GM21825 (cell line): ENCODE results near the gene SPDYE6.
A peak's percentile ranks its signal among the peaks of the same experiment; 100 is the strongest.
"Not testable (repeated sequence)": the region's sequence is repeated elsewhere in the genome, so short reads cannot be mapped to it uniquely, and the experiment has no call there.

Experiments used
- ATAC-seq: cut with Tn5 transposase; IDR thresholded peaks from one replicate; pipeline ENCODE4 v1.9.1; 2021; ENCODE audit warnings: mild to moderate bottlenecking, moderate library complexity; ENCODE audit not compliant: unreplicated experiment

SPDYE6 gene

DNA sequence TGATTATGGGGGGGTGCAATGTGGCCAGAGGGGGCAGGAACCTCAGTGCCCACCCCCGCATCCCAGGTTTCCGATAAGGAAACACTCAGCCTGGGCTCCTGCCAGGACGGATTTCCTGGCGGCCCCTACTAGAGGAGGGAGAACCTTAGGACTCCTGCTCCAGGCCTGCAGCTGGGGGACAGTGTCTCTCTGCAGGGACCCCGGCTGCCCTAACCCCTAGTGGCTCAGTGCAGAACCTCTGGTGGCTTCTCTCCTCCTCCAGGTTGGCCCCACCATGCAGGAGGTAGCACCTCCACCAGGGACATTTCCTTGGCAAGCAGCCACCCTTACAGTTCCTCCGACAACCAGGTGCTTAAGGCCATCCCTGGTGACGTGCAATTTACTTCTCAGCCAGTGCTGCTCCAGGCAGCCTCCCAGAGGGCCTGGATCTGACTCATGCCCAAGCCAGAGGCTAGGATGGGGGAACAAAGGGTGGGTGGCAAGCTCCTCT lies 37.7 kb downstream of the SPDYE6 start:
- ATAC-seq, result no peak

DNA sequence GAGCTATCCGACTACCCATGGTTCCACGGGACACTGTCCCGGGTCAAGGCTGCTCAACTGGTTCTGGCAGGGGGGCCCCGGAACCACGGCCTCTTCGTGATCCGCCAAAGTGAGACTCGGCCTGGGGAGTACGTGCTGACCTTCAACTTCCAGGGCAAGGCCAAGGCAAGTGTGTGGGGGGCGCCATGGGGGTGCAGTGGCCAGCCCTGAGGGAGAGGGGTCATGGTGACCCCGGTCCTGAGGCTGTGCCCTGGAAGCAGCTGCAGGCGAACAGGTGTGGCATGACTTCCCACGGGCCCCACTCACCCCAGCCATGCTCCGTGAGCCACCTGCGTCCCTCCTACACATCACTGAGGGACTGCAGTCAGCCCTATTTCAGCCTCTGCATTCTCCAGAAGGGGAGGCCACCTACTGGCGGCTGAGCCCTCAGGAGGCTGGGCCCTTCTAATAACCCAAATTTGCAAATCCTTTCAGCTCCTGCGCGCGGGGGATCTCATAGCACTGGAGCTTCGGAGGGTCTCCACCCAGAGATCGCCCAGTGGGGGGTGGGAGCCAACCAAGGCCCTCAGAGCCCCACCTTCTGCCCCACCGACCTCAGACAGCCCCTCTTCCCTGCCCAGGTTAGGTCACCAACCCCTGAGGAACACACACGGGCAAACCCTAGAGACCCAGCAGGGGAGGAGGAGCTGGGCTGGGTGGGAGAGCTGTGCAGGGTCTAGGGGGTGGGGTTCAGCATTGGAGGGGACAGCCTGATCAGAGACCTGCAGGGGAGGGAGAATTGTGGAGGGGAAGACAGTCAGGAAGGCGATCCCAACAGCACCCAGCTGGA lies 38.8 kb downstream of the SPDYE6 start:
- ATAC-seq, result no peak

GRCh38 chr7:102313997-102314780 lies 42.1 kb downstream of the SPDYE6 start:
- ATAC-seq, result no peak

- ATAC-seq, result no peak
Measured at GRCh38 chr7:102312317-102312716, 43.9 kb downstream of the SPDYE6 start.

DNA sequence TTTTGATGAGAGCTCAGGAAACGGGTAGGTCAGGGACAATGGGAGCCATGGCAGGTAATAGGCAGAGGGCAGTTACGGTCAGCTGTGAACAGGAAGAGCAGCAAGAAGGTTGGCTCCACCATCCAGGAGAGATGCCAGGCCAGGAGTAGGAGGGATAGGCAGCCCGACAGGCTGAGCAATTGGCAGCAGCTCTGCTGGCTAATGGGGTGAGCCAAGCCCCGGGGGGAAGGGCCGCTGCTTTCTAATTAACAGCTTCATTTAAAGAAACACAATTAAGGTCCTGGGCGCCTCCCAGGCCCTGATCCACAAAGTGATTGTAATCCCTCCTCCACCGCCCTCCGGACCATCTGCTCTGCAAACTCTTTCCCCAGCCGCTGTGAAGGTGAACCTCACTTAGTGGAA lies 45.8 kb downstream of the SPDYE6 start:
- ATAC-seq, result no peak

- ATAC-seq, result peak; percentile 73
Measured at GRCh38 chr7:102306916-102307677, 49.1 kb downstream of the SPDYE6 start.

GRCh38 chr7:102305414-102306268 lies 50.6 kb downstream of the SPDYE6 start:
- ATAC-seq, result peak; percentile 35

DNA sequence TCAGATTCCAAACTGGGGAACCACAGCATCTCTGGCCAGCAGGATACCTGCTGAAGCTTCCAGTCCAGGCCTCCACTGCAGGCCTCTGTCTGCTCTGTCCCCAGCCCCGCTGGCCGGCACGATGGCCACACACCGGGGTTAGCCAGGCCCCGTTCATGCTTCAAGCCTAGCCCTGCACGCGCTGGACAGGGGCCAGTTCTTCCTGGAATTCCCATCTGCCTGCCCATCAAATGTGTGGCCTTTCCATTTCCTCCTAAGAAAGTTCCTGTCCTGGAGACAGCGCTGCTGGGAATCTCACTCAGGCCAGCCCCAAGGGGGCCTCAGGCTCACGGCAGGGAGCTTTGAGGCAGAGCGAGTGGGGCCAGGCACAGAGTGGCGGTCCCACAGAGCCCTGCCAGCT lies 51.6 kb downstream of the SPDYE6 start:
- no peak for ATAC-seq

DNA sequence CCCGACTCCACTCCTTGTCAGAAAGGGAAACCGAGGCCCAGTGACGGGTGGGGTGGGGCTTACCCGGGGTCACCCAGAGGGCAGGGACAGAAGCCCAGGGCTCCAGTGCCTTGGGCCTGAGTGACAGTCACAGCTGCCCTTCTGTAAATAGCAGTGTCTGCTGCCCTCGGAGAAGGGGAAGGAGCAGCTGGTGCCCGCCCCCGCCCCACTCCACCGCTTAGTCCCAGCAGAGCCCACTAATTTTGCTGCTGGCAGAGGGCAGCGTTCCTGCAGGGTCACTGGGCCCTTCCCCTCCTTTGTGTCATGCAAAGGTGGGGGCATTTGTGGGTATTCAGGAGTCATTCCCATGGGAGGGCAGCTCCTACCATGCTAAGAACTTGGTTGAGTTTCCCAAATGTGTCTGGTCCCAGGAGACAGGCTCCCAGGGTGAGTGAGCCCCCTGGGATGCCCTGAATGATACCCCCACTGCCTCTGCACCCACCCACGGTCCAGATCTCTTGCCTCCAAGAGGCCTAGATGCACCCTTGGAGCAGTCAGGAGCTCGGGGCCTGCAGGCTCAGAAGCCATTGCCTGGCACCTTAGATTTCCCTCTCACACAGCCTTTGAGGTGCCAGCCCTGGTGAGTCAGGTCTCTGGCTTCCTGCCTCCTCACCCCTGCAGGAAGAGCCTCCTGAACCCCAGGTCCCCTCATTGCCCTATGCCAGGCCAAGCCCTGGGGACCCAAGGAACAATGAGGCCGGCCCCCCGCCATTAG lies 52.4 kb downstream of the SPDYE6 start:
- no peak for ATAC-seq

DNA sequence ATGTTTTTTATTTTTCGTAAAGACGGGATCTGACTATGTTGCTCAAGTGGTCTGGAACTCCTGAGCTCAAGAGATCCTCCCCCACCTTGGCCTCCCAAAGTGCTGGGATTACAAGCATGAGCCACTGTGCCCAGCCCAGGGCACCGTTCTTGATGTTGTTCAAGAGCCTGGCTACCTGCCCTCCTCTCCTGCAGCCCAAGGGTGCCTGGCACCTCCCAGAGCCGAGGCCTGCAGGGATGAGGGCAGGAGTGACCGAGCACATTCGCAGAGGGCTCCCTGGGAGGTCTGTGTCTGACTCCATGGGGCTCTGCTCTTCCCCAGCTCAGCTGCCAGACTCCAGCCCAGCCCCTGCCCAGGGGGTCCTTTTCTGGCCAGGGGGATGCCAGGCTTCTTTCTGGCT lies 54.2 kb downstream of the SPDYE6 start:
- ATAC-seq, result no peak

- not testable (repeated sequence) for ATAC-seq
Measured at GRCh38 chr7:102301367-102301766, 54.9 kb downstream of the SPDYE6 start.

DNA sequence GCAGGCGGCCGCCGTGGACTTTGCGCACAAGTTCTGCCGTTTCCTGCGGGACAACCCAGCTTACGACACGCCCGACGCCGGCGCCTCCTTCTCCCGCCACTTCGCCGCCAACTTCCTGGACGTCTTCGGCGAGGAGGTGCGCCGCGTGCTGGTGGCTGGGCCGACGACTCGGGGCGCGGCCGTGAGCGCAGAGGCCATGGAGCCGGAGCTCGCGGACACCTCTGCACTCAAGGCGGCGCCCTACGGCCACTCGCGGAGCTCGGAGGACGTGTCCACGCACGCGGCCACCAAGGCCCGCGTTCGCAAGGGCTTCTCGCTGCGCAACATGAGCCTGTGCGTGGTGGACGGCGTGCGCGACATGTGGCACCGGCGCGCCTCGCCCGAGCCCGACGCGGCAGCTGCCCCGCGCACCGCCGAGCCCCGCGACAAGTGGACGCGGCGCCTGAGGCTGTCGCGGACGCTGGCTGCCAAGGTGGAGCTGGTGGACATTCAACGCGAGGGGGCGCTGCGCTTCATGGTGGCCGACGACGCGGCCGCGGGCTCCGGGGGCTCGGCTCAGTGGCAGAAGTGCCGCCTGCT lies 55.5 kb downstream of the SPDYE6 start:
- no peak for ATAC-seq

GRCh38 chr7:102297487-102298218 lies 58.6 kb downstream of the SPDYE6 start:
- ATAC-seq, result no peak

- no peak for ATAC-seq
Measured at GRCh38 chr7:102296514-102296913, 59.7 kb downstream of the SPDYE6 start.

- no peak for ATAC-seq
Measured at GRCh38 chr7:102296179-102296438, 60.1 kb downstream of the SPDYE6 start.
